HG03066 (cell line): ENCODE data around the gene USH2A.

Source experiments
- ATAC-seq: cut with Tn5 transposase; IDR thresholded peaks from one replicate; pipeline ENCODE4 v1.9.1; 2021; ENCODE audit warnings: low read depth; ENCODE audit not compliant: unreplicated experiment

USH2A gene

DNA sequence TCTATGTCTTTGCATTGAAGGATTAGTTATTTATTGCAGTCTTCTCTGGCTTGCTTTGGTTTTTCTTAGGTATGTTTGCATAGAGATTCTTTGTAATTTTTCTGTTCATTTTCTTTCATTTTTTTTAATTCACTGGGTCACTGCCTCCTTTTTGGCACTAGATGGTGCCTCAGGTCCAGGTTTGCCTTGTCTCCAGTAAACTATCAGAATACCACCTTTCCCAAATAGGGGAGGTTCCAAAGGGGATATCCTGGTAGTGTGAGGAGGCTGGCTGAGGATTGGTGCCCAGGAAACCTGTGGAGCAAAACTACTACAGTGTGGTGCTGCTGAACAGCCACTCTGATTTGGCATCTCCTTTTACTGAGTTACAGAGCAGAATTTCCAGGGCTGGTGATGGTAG is 599.0 kb downstream of the USH2A start:
- ATAC-seq: no peak

DNA sequence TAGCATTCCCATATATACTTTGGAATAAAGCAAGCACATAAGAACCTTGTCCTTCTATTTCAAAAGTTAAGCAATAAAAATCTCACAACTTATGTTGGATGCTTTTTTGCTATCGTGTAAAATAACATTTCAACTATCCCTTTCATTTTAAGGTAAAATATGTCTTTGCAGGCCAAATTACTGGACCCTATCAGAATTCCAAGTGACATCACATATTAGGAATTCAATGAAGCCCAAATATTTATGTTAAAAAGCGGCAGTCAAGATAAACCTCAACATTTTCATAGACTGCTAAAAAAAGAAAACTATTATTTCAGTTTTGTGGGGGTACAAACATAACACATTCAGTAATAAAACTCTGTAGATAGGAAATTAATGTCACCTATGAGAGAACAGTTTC is 604.1 kb downstream of the USH2A start:
- no peak for ATAC-seq

DNA sequence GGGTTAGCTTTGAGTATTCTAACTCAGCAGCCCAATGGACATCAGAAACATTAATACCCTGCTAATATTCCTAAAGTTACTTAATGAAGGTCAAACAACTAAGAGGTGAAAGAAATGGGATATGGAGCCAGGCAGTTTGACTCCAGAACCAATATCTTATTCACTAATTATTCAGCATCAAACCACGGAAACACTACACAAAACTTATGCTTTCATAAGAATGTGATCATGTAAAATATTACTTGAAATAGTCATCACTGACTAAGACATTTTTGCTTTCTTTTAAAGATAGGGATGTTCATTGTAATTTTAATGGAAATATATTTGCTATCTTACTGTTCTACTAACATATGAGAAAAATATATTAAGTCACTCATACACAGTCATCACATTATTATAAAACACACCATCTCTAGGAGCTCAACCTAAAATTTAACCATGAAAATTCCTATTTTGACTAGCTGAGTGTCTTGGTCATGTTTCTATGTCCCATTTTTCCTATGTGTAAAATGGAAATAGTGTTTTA is 615.3 kb downstream of the USH2A start:
- no peak for ATAC-seq

- no peak for ATAC-seq
Measured at GRCh38 chr1:215807218-215807617, 616.0 kb downstream of the USH2A start.

DNA sequence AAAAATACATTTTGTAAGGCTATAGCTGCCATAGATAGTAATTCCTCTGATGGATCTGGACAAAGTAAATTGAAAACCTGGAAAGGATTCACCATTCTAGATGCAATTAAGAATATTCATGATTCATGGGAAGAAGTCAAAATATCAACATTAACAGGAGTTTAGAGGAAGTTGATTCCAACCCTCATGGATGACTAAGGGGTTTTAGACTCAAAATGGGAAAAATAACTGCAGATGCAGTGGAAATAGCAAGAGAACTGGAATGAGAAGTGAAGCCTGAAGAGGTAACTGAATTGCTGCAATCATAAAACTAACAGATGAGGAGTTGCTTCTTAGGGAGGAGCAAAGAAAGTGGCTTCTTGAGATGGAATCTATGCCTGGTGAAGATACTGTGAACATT is 625.4 kb downstream of the USH2A start:
- ATAC-seq: no peak

- no peak for ATAC-seq
Measured at GRCh38 chr1:215794156-215794555, 629.1 kb downstream of the USH2A start.

GRCh38 chr1:215793180-215793579 is 630.1 kb downstream of the USH2A start:
- no peak for ATAC-seq

GRCh38 chr1:215792446-215792845 is 630.8 kb downstream of the USH2A start:
- no peak for ATAC-seq

DNA sequence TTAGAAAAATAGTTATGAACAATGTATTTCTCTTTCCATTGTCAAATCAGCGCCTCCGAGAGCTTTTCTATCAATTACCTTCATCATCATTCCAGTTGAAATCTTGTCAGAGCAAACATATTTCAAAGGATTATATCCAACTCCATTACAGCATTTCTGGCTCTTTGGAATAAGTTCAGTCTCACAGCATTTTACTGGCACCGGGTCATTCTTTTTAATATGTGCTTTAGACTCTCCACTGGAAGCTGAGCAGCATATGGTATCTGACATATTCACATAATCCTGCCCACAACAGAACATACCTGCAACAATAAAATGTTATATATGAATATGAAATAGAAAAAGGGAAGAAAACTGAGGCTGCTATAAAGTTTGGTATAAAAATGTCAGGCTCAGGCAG is 633.3 kb downstream of the USH2A start:
- no peak for ATAC-seq

DNA sequence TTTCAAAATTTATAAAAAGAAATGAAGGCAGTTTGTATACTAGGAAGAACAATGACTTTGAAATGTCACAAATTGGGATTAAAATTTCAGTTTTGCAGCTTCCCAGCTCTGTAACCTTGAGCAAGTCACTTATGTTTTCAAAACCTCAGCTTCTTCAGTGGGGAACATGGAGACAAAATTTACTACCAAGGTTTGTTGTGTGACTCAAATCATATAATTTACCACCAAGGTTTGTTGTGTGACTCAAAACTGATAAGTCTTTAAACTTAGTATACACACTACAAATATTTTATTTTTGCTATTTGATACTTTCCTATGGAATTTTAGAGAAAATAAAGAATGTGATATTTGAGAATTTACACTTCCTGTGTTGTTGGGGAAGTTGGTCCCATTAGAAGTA is 636.3 kb downstream of the USH2A start:
- ATAC-seq: no peak

GRCh38 chr1:215780641-215781040 is 642.6 kb downstream of the USH2A start:
- no peak for ATAC-seq

GRCh38 chr1:215780139-215780538 is 643.1 kb downstream of the USH2A start:
- ATAC-seq: no peak

- ATAC-seq: no peak
Measured at GRCh38 chr1:215779729-215780128, 643.5 kb downstream of the USH2A start.

- no peak for ATAC-seq
Measured at GRCh38 chr1:215777370-215777925, 645.8 kb downstream of the USH2A start.

- no peak for ATAC-seq
Measured at GRCh38 chr1:215776336-215776735, 646.9 kb downstream of the USH2A start.

DNA sequence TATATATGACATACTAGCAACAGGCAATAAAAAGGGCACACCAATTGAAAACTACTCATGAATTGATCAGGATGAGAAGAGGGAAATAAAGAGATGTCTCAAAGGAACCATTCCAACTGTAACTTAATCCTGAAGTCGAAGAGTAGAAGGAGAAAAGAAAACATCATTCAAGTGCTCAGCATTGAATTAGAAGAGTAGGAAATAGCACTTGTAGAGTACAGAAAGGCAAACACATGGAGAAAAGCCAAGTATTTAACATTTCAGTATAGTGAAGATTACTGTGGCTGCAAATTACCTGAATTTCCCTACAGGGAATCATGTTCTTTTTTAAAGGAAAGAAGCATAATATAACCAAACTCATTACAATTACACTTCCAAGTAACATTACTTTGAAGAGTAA is 651.1 kb downstream of the USH2A start:
- ATAC-seq: no peak

- ATAC-seq: no peak
Measured at GRCh38 chr1:215768303-215768702, 654.9 kb downstream of the USH2A start.

DNA sequence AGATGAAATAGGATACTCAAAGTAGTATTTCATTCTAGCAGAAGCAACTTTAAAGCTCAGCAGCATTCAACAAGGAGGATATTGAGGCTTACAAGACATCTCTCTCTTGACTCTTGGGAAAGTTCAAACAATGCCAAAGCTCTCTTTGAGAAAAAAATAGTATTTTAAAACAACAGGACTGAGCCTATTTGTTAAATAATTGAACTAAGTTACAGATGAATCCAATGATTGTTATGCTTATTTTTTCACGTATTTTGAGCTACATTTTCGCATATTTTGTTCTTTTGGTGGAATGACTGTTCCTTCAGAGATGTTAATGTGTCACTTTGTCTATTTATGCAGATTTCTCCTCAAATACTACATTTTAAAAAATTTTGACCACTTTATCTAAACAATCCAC is 655.5 kb downstream of the USH2A start:
- no peak for ATAC-seq

DNA sequence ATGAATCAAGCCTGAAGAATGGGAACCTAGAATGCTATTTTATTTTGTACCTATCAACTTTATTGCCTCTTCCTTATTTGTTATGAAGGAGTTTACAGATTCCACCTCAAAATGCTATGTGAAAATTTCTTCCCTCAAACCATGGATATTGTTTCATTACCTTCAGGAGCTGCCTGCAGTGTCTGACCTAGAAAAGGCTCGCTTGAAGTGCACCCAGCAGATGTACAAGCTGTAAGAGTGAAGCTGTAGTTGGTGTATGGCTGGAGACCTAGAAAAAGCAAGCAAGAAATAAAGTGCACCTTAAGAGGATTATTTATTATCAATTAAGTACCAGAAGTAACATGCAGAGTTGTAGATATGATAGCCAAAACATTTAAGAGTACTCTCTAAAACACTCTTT is 656.7 kb downstream of the USH2A start:
- ATAC-seq: no peak

DNA sequence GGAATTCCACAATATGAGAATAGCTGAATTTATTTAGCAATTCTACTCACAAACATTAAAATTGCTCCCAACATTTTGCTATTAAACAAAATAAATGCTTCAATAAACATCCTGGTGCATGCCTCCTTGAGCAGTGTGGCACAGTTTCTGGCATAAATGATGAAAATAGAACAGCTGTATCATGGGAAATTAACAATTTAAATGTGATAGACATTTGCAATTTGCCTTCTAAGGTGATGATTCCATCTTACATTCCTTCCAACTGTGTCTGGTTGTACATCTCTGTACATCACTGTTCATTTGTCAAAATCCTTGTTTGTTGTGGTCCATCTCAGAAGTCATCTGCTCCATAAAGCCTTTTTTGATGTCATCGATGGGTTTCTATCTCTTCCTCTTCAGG is 657.4 kb downstream of the USH2A start:
- no peak for ATAC-seq

GRCh38 chr1:215761446-215761845 is 661.8 kb downstream of the USH2A start:
- ATAC-seq: no peak

DNA sequence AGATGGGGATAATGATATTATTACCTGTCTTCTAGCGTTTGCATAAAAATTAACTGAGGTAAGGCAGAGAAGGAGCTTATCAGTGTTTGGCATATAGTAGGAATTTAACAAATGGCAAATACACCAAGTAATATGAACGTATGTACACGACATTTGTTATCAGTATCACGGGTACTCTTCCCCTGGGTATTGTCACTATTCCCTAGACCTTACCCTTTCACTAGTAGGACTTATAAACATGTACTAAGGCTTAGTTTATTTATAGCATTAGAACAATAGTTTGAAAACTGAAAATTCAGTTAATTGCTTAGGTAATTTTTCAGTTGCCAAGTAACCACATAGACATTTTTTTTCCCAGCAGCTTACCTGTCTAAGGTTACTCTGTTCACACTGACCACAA is 669.1 kb downstream of the USH2A start:
- ATAC-seq: no peak

DNA sequence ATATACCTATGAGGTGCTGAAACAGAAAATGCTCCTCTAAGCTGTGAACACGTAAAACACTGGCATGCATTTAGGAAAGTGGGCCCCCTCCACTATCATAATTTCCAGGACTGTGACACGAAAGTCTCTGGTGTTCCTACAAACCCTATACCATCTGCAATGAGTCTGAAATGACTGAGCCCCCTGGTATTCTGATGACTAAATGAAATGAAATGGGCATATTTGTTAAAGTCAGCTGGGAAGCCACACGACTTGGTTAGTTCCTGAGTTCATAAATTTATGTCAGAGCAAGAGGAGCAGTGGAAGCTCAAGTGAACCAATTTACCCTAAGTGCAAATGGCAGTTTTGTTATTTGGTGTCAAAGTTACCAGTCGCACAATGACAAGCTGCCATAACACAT is 673.8 kb downstream of the USH2A start:
- no peak for ATAC-seq
